Immature natural killer cell (primary cell): Measurements from ENCODE around the gene TBC1D14. TPM values are rescaled to one million over a fixed set of nuclear protein-coding genes. Genes with fewer than 3 reads are reported as not detected.
A peak's percentile ranks its signal among the peaks of the same experiment; 100 is the strongest.
"Not testable (repeated sequence)": the region's sequence is repeated elsewhere in the genome, so short reads cannot be mapped to it uniquely, and the experiment has no call there.

Source experiments
- DNase-seq, 3 donors: peaks; one replicate each; pipeline ENCODE4 v3.0.0; 2022; ENCODE audit warnings: mixed read lengths in 1 of 3
- H3K27ac Mint-ChIP-seq, 6 donors: one replicate each; pipeline ENCODE4 v1.8.0; 2020; ENCODE audit warnings: mixed read lengths in 6 of 6, mild to moderate bottlenecking in 5 of 6, inconsistent platforms in 4 of 6, moderate library complexity in 3 of 6
- H3K27me3 Mint-ChIP-seq, 3 donors: one replicate each; pipeline ENCODE4 v1.8.0; 2020 to 2021; ENCODE audit warnings: low read depth in 3 of 3, mild to moderate bottlenecking in 3 of 3, mixed read lengths in 3 of 3, moderate library complexity in 3 of 3, inconsistent platforms in 1 of 3
- H3K36me3 Mint-ChIP-seq, 3 donors: one replicate each; pipeline ENCODE4 v1.8.0; 2020; ENCODE audit warnings: mixed read lengths in 3 of 3, inconsistent platforms in 2 of 3, mild to moderate bottlenecking in 2 of 3
- H3K4me1 Mint-ChIP-seq, 2 donors: one replicate each; pipeline ENCODE4 v1.8.0; 2020; ENCODE audit warnings: inconsistent platforms in 2 of 2, mild to moderate bottlenecking in 2 of 2, mixed read lengths in 2 of 2, moderate library complexity in 1 of 2
- H3K4me3 Mint-ChIP-seq, 5 donors: one replicate each; pipeline ENCODE4 v1.8.0; 2020; ENCODE audit warnings: mild to moderate bottlenecking in 5 of 5, mixed read lengths in 5 of 5, inconsistent platforms in 3 of 5, moderate library complexity in 3 of 5
- H3K9me3 Mint-ChIP-seq, 6 donors: one replicate each; pipeline ENCODE4 v1.8.0; 2020; ENCODE audit warnings: mild to moderate bottlenecking in 6 of 6, mixed read lengths in 6 of 6, inconsistent platforms in 4 of 6, moderate library complexity in 3 of 6
- polyA plus RNA-seq, 3 donors: library from polyadenylated mRNA; unstranded; fragments of 300-500 nt; fragmentation: Illumina TruSeq; gene quantifications; one replicate each; pipeline ENCODE4 v1.2.3, GENCODE V29; 2021

The TBC1D14 gene
- polyA plus RNA-seq, 3 donors from 2014 or later, result 25.6 to 39.8 (median 26.6) TPM

GRCh38 chr4:6972911-6973310 is 63.3 kb downstream of the TBC1D14 start:
- no peaks in the 10 kb centered on the region for H3K9me3 Mint-ChIP-seq
- peak overlapping the region in 3 of 6 donors; percentile 5 to 45 (median 25) for H3K27ac Mint-ChIP-seq
- no peak overlapping the region for H3K4me3 Mint-ChIP-seq
- no peak for DNase-seq
- H3K36me3 Mint-ChIP-seq, result peaks cover 3 to 7% (median 4%) of the 10 kb centered on the region in 3 donors
- peaks cover 0 to 3% (median 0%) of the 10 kb centered on the region in 3 donors for H3K27me3 Mint-ChIP-seq
- peaks cover 11 to 16% of the 10 kb centered on the region in 2 donors for H3K4me1 Mint-ChIP-seq

DNA sequence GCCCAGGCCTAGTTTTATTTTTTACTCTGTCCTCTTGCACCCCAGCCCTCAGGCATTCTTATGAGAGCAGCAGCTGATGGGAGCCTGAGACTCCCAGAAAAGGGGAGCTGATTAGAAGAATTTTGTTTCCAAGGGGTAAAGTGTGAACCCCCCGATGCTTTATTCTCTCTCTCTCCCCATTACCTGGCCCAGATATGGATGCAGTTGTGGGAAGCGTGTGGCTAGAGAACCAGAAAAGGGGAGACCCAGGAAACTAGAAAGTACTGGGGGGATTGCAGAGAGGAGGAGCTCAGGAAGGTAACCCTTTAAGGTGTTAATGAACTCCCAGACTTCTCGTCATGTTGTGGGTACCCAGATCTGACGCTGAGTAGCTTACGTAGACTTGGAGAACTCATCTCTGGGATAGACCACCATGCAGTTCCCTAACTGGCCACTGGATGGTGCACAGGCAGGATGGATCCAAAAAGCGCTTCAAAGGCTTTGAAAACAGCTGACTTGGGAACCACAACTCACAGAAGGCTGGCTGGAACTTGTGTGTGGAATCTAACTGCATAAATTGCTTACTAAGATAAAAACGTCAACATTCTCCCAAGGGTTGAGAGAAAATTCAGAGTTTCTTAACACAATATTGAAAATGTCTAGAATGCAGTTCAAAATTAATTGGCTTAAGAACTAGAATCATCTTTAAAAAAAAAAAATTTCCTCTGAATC is 64.7 kb downstream of the TBC1D14 start:
- Mint-ChIP-seq H3K9me3 (no peaks in the 10 kb centered on the region), H3K4me3 (peak overlapping the region in 1 of 5 donors; percentile 13), H3K27ac (peak overlapping the region in 3 of 6 donors; percentile 17 to 53 (median 34)), H3K27me3 (peaks cover 0 to 3% (median 0%) of the 10 kb centered on the region in 3 donors), H3K4me1 (peaks cover 8 to 9% of the 10 kb centered on the region in 2 donors), H3K36me3 (peaks cover 0 to 3% (median 0%) of the 10 kb centered on the region in 3 donors)
- peak; percentile 61 to 69 (median 66) for DNase-seq

DNA sequence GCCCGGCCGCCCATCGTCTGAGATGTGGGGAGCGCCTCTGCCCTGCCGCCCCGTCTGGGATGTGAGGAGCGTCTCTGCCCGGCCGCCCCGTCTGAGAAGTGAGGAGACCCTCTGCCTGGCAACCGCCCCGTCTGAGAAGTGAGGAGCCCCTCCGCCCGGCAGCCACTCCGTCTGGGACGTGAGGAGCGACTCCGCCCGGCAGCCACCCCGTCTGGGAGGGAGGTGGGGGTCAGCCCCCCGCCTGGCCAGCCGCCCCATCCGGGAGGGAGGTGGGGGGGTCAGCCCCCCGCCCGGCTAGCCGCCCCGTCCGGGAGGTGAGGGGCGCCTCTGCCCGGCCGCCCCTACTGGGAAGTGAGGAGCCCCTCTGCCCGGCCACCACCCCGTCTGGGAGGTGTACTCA is 68.2 kb downstream of the TBC1D14 start:
- not testable (repeated sequence) for H3K27ac Mint-ChIP-seq, H3K36me3 Mint-ChIP-seq, H3K4me1 Mint-ChIP-seq, H3K9me3 Mint-ChIP-seq, H3K27me3 Mint-ChIP-seq, H3K4me3 Mint-ChIP-seq, DNase-seq

GRCh38 chr4:6983544-6984142 is 74.0 kb downstream of the TBC1D14 start:
- no peak overlapping the region for H3K27ac Mint-ChIP-seq
- H3K4me3 Mint-ChIP-seq, result no peak overlapping the region
- H3K9me3 Mint-ChIP-seq, result no peaks in the 10 kb centered on the region
- peaks cover 2 to 4% (median 3%) of the 10 kb centered on the region in 3 donors for H3K27me3 Mint-ChIP-seq
- no peaks in the 10 kb centered on the region for H3K36me3 Mint-ChIP-seq
- DNase-seq, result no peak
- peaks cover 38 to 40% of the 10 kb centered on the region in 2 donors for H3K4me1 Mint-ChIP-seq

- Mint-ChIP-seq H3K9me3 (no peaks in the 10 kb centered on the region), H3K4me1 (peaks cover 49 to 51% of the 10 kb centered on the region in 2 donors)
Observed at GRCh38 chr4:6984612-6985425, 75.2 kb downstream of the TBC1D14 start.

GRCh38 chr4:6986072-6986780 is 76.6 kb downstream of the TBC1D14 start:
- Mint-ChIP-seq H3K36me3 (no peaks in the 10 kb centered on the region), H3K4me1 (peaks cover 51 to 60% of the 10 kb centered on the region in 2 donors), H3K27me3 (peaks cover 1 to 3% (median 2%) of the 10 kb centered on the region in 3 donors), H3K4me3 (peak overlapping the region; percentile 92 to 96 (median 94)), H3K9me3 (no peaks in the 10 kb centered on the region), H3K27ac (peak overlapping the region; percentile 92 to 97 (median 96))
- DNase-seq, result no peak

More at GRCh38 chr4:6984612-6985425, 75.2 kb downstream of the TBC1D14 start:
- Mint-ChIP-seq H3K36me3 (no peaks in the 10 kb centered on the region), H3K27ac (peak overlapping the region in 4 of 6 donors; percentile 26 to 96 (median 86)), H3K4me3 (peak overlapping the region; percentile 55 to 96 (median 94)), H3K27me3 (peaks cover 2 to 4% (median 3%) of the 10 kb centered on the region in 3 donors)
- DNase-seq, result no peak

DNA sequence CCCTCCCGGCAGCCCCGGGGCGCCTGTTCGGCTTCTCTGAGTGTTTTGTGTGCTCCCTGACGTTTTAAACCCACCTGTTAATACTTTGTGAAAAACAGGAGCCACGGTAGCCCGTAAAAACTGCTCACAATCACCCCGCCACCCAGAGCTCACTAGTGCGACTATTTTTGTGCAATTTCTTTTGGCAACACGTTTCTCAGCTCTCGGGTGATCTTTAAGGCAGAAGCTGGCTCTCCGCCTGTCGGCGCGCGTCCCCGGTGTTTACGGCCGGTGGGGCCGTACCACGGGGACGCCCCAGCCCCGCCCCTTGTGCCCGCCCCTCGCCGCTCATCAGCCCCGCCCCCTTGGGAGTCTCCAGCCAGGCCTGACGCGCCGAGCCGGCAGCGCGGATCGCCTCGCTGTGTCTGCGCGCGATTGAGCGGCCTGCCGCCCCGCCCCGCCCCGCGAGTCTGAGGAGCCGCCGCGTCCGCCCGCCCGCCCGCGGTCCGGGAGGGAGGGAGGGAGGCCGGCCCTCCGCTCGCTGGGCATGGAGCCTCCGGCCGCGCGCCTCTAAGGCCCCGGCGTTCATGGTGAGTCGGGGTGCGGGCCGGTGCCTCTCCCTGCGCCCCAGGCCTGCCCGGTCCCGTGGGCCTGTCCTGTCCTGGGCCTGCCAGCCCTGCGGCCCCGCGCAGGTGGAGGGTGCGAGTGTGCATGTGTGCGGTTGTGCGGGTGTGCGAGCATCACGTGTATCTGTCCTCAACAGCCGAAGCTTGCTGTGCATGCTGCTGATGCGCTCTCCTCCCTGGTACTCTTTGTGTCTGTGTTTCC is 77.4 kb downstream of the TBC1D14 start:
- DNase-seq, result peak; percentile 89 to 91 (median 91)
- H3K4me3 Mint-ChIP-seq, result peak overlapping the region; percentile 93 to 98 (median 96)

GRCh38 chr4:6987588-6987961 is 77.9 kb downstream of the TBC1D14 start:
- H3K27me3 Mint-ChIP-seq, result peaks cover 1 to 3% (median 2%) of the 10 kb centered on the region in 3 donors
- H3K36me3 Mint-ChIP-seq, result no peaks in the 10 kb centered on the region
- H3K9me3 Mint-ChIP-seq, result no peaks in the 10 kb centered on the region
- peak overlapping the region; percentile 88 to 98 (median 92) for H3K4me3 Mint-ChIP-seq
- H3K27ac Mint-ChIP-seq, result peak overlapping the region; percentile 86 to 97 (median 93)
- peaks cover 54 to 69% of the 10 kb centered on the region in 2 donors for H3K4me1 Mint-ChIP-seq
- no peak for DNase-seq

More for the DNA sequence above, 77.4 kb downstream of the TBC1D14 start:
- Mint-ChIP-seq H3K9me3 (no peaks in the 10 kb centered on the region), H3K27me3 (peaks cover 1 to 3% (median 2%) of the 10 kb centered on the region in 3 donors), H3K4me1 (peaks cover 54 to 66% of the 10 kb centered on the region in 2 donors), H3K36me3 (no peaks in the 10 kb centered on the region), H3K27ac (peak overlapping the region; percentile 94 to 97 (median 96))

DNA sequence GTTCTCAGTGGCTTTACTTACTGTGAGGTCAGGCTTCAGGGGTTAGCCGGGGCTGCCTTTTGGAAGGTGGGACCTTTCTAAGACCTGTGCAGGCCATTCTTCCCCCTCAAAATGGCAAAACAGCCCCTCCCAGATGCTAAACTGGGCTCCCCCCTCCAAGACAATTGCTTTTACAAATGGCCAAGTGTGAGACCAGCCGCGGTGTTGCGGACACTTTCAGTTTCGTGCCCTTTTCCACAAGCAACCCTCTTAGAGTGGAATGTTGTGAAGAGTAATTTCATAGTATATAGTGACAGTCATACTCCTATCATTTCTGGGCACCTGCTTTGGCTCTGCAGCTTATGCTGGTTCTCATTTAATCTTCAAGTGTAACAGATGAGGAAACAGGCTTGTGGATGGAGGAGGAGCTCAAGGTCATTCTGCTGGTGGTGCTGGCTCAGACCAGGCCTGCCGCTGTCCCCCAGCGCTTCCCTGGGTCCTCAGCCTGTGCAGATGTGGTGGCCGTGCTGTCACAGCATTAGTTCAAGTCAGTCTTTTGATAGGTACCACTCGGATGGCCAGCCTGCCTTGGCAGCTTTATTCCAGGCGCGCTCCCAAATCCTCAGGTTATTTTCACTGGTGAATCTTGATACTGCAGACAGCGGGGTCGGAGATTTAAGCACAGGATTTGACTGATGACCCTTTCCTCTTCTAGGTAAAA is 78.5 kb downstream of the TBC1D14 start:
- H3K27me3 Mint-ChIP-seq, result peaks cover 1 to 3% (median 2%) of the 10 kb centered on the region in 3 donors
- no peaks in the 10 kb centered on the region for H3K36me3 Mint-ChIP-seq
- H3K4me3 Mint-ChIP-seq, result peak overlapping the region; percentile 88 to 98 (median 92)
- peak overlapping the region in 5 of 6 donors; percentile 86 to 97 (median 93) for H3K27ac Mint-ChIP-seq
- no peaks in the 10 kb centered on the region for H3K9me3 Mint-ChIP-seq
- DNase-seq, result no peak
- peaks cover 56 to 75% of the 10 kb centered on the region in 2 donors for H3K4me1 Mint-ChIP-seq

DNA sequence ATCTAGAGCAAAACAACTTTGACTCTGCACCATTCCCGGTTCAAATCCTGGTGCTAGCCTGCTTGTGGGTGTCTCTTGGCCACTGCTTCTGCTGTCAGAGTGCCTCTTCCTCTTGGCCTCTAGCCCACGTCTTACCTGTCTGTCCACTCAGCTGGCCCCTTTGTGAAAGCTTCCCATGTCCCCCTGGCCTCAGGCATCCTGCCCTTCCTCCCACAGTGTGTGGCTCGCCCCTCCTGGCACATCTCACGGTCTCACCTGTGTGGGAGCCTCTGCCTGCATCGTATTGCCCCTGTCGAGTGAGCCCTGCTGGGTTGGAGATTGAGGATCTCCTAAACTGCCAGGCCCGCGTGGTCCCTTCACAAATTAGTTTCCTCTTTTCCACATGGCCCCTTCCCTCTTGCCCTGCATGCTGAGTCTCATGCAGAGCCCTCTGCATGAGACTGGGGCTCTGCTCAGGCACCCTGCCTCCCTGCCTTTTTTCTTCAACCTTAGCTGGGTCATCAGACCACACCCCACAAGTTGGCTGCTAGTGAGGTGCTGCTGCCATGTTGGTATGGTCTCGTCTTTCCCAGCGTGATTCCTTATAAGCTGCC is 79.8 kb downstream of the TBC1D14 start:
- no peak for DNase-seq
- H3K27me3 Mint-ChIP-seq, result peaks cover 1 to 3% (median 2%) of the 10 kb centered on the region in 3 donors
- no peaks in the 10 kb centered on the region for H3K9me3 Mint-ChIP-seq
- no peaks in the 10 kb centered on the region for H3K36me3 Mint-ChIP-seq
- H3K4me1 Mint-ChIP-seq, result peaks cover 56 to 76% of the 10 kb centered on the region in 2 donors
- peak overlapping the region; percentile 39 to 98 (median 44) for H3K4me3 Mint-ChIP-seq
- H3K27ac Mint-ChIP-seq, result peak overlapping the region in 2 of 6 donors; percentile 40 to 44

GRCh38 chr4:6990661-6991060 is 81.0 kb downstream of the TBC1D14 start:
- Mint-ChIP-seq H3K9me3 (no peaks in the 10 kb centered on the region), H3K27me3 (peaks cover 1 to 3% (median 2%) of the 10 kb centered on the region in 3 donors), H3K27ac (peak overlapping the region in 1 of 6 donors; percentile 22), H3K4me3 (peak overlapping the region in 1 of 5 donors; percentile 35), H3K36me3 (peaks cover 0 to 5% (median 0%) of the 10 kb centered on the region in 3 donors), H3K4me1 (peaks cover 47 to 64% of the 10 kb centered on the region in 2 donors)
- DNase-seq, result no peak
